SK-N-SH (cell line): ENCODE results near the gene DNPEP. TPM values are rescaled to one million over a fixed set of nuclear protein-coding genes. Genes with fewer than 3 reads are reported as not detected.

ENCODE experiments used
- CTCF ChIA-PET: fragments of 300-600, 350-600 bp; formaldehyde crosslinking; extraction: SDS; loops from one replicate; lab custom pipeline; 2021; lab: Yijun Ruan, JAX
- POLR2A ChIA-PET: fragments of 350-600 bp; sonication (Branson Sonifier 250); formaldehyde crosslinking; extraction: SDS; loops from one replicate; lab custom pipeline; 2020; ENCODE audit warnings: antibody characterized with exemption, inconsistent platforms; lab: Yijun Ruan, JAX
- DNase-seq: peaks from one replicate; pipeline ENCODE4 v3.0.0; 2012
- H2AFZ ChIP-seq: fragments of 200-600 bp; sonication (generic); 2 replicates; pipeline ENCODE4 v1.8.1; 2016; ENCODE audit warnings: antibody characterized with exemption, mild to moderate bottlenecking, low read depth
- H3F3A ChIP-seq: fragments of 200-600 bp; sonication (generic); replicated peaks from 2 replicates; pipeline ENCODE3; 2016; ENCODE audit warnings: antibody characterized with exemption, mild to moderate bottlenecking; ENCODE audit not compliant: insufficient read depth
- H3K27ac ChIP-seq, 2 experiments: fragments of 200-500 bp in 1 of 2; fragments of 200-600 bp in 1 of 2; sonication (Bioruptor generic) in 1 of 2; sonication (generic), shearing (Covaris generic) in 1 of 2; 2 replicates each; pipeline versions ENCODE4 v1.5.1 to v1.6.1; 2014 to 2016; ENCODE audit warnings: low read depth in 2 of 2, inconsistent platforms in 1 of 2, low read length in 1 of 2, mild to moderate bottlenecking in 1 of 2, mixed read lengths in 1 of 2
- H3K27me3 ChIP-seq: fragments of 200-600 bp; sonication (generic), shearing (Covaris generic); 2 replicates; pipeline ENCODE4 v1.6.1; 2016; ENCODE audit warnings: mixed run types; ENCODE audit not compliant: insufficient read depth
- H3K36me3 ChIP-seq, 2 experiments: fragments of 200-500 bp in 1 of 2; fragments of 200-600 bp in 1 of 2; sonication (Bioruptor generic) in 1 of 2; sonication (generic) in 1 of 2; replicated peaks in 1 of 2; 2 replicates each; pipeline versions ENCODE3 to v1.5.1; 2014 to 2016; ENCODE audit warnings: low read length in 1 of 2, mild to moderate bottlenecking in 1 of 2; ENCODE audit not compliant: insufficient read depth in 2 of 2, control insufficient read depth in 1 of 2
- H3K4me1 ChIP-seq, 2 experiments: fragments of 200-500 bp in 1 of 2; fragments of 200-600 bp in 1 of 2; sonication (Bioruptor generic) in 1 of 2; sonication (generic), shearing (Covaris generic) in 1 of 2; 2 replicates each; pipeline versions ENCODE4 v1.5.1 to v1.6.1; 2014 to 2016; ENCODE audit warnings: low read depth in 1 of 2, low read length in 1 of 2, mixed run types in 1 of 2; ENCODE audit not compliant: insufficient read depth in 2 of 2, control insufficient read depth in 1 of 2
- H3K4me2 ChIP-seq: fragments of 200-600 bp; sonication (generic), shearing (Covaris generic); 2 replicates; pipeline ENCODE4 v1.6.1; 2017; ENCODE audit warnings: mixed run types
- H3K4me3 ChIP-seq, 2 experiments: fragments of 200-500 bp in 1 of 2; fragments of 200-600 bp in 1 of 2; sonication (Bioruptor generic) in 1 of 2; sonication (generic), shearing (Covaris generic) in 1 of 2; 2 replicates each; pipeline versions ENCODE4 v1.5.1 to v1.8.1; 2014 to 2016; ENCODE audit warnings: low read depth in 2 of 2, inconsistent platforms in 1 of 2, low read length in 1 of 2, mild to moderate bottlenecking in 1 of 2, mixed read lengths in 1 of 2, moderate library complexity in 1 of 2
- H3K79me2 ChIP-seq: fragments of 200-600 bp; sonication (generic); 2 replicates; pipeline ENCODE4 v1.8.1; 2017; ENCODE audit warnings: mild to moderate bottlenecking; ENCODE audit not compliant: insufficient read depth
- H3K9ac ChIP-seq: fragments of 200-600 bp; sonication (generic); 2 replicates; pipeline ENCODE4 v1.6.1; 2017; ENCODE audit warnings: mixed run types
- H3K9me2 ChIP-seq: fragments of 200-600 bp; sonication (generic); 2 replicates; pipeline ENCODE4 v1.6.1; 2017; ENCODE audit warnings: mixed run types
- H3K9me3 ChIP-seq: fragments of 200-600 bp; sonication (generic); 2 replicates; pipeline ENCODE4 v1.6.1; 2017; ENCODE audit warnings: mixed run types, mild to moderate bottlenecking, moderate library complexity
- H4K20me1 ChIP-seq: fragments of 200-600 bp; sonication (generic); 2 replicates; pipeline ENCODE4 v1.6.1; 2017; ENCODE audit warnings: mild to moderate bottlenecking, mixed run types; ENCODE audit not compliant: insufficient read depth
- EP300 ChIP-seq, 2 experiments: IDR thresholded peaks; 2 replicates each; pipeline versions ENCODE4 v1.4.0 to v1.6.1; 2012; ENCODE audit warnings: borderline replicate concordance in 1 of 2, low read depth in 1 of 2, low read length in 1 of 2
- EZH2phosphoT487 ChIP-seq: fragments of 200-600 bp; sonication (generic); IDR thresholded peaks from 2 replicates; pipeline ENCODE4 v1.6.1; 2017; ENCODE audit warnings: low read depth, mixed run types, mild to moderate bottlenecking, antibody characterized with exemption, moderate library complexity, borderline replicate concordance
- FOXJ3 ChIP-seq: sonication (generic); formaldehyde crosslinking; IDR thresholded peaks from 2 replicates; pipeline ENCODE4 v1.5.1; 2020; ENCODE audit warnings: mild to moderate bottlenecking, missing genetic modification reagents
- JUND ChIP-seq: IDR thresholded peaks from 2 replicates; pipeline ENCODE4 v1.4.0; 2012
- MXI1 ChIP-seq: IDR thresholded peaks from 2 replicates; pipeline ENCODE4 v1.6.1; 2012; ENCODE audit warnings: mild to moderate bottlenecking, low read depth, low read length, improper control_type of control experiment
- RXRA ChIP-seq: IDR thresholded peaks from 2 replicates; pipeline ENCODE4 v1.4.0; 2012; ENCODE audit warnings: low read depth, mild to moderate bottlenecking, borderline replicate concordance
- SIN3A ChIP-seq: IDR thresholded peaks from 2 replicates; pipeline ENCODE4 v1.6.1; 2012; ENCODE audit warnings: low read depth, mild to moderate bottlenecking, low read length, moderate library complexity, borderline replicate concordance
- TAF1 ChIP-seq: IDR thresholded peaks from 2 replicates; pipeline ENCODE4 v1.6.1; 2012; ENCODE audit warnings: low read depth, mild to moderate bottlenecking, low read length, moderate library complexity, borderline replicate concordance
- TCF12 ChIP-seq: IDR thresholded peaks from 2 replicates; pipeline ENCODE4 v1.4.0; 2012
- TEAD4 ChIP-seq: IDR thresholded peaks from 2 replicates; pipeline ENCODE4 v1.4.0; 2012; ENCODE audit warnings: mild to moderate bottlenecking, borderline replicate concordance; ENCODE audit not compliant: insufficient read depth
- USF1 ChIP-seq: IDR thresholded peaks from 2 replicates; pipeline ENCODE4 v1.4.0; 2012; ENCODE audit warnings: low read depth, borderline replicate concordance
- WGBS: methylation state at CpG from one replicate; pipeline ENCODE4 v1.1.6; 2017; ENCODE audit warnings: low lambda C conversion rate; 5-methylcytosine and 5-hydroxymethylcytosine counted together
- polyA plus RNA-seq, 3 experiments: library from polyadenylated mRNA; depleted of rRNA; stranded (reverse); fragments of >200 nt; gene quantifications; 2 replicates each; pipeline ENCODE4 v1.2.3, GENCODE V29; 2012
- TF ChIP-seq, protein P1 (sequence below): fragments of 150-350 bp; IDR thresholded peaks from 2 replicates; pipeline ENCODE4 v1.6.1; 2017; ENCODE audit warnings: antibody characterized with exemption, low read length, low read depth, borderline replicate concordance
- TF ChIP-seq, protein P2 (sequence below): fragments of 200-600 bp; sonication (generic); IDR thresholded peaks from 2 replicates; pipeline ENCODE4 v1.6.1; 2017; ENCODE audit warnings: antibody characterized with exemption, mild to moderate bottlenecking, moderate library complexity

The DNPEP gene
- polyA plus RNA-seq, 1 of the 3 experiments (the other 2 are of a cell fraction) = 80.7 TPM

DNA sequence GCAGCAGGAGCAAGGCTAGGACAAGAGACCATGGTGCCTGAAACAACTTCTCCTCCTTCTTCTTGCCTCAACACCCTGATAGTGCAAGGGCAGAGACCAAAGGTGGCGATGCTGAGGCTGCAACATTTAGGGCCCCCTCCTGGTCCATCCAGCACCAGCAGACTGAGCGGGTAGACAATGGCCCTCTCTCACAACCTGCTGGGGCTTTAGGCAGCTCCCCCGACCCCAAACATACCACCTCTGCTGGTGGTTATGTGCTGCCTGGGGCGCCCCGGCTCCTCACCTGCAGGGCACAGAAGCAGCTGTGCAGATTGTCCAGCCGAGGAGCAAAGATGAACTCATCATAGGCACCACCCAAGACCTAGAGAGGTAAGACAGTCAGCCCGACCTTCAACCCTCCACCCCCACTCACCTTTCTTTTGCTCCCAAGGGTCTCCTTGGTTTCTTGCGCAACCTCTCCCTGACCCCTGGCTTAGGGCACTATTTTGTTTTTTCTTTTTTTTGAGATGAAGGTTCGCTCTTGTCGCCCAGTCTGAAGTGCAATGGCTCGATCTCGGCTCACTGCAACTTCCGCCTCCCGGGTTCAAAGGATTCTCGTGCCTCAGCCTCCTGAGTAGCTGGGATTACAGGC, 3.5 kb downstream of the DNPEP start:
- no peak for DNase-seq
- H3K27ac ChIP-seq = no peak overlapping the region
- no peak overlapping the region for H3K4me3 ChIP-seq
- ChIA-PET POLR2A (no interaction called here), CTCF (interaction anchor here (2.3 kb wide), 1 partner anchor 18 kb away, joined by 7 read pairs; no protein-coding TSS in a partner anchor)
- H3K4me2 ChIP-seq = no peak overlapping the region
- H3K27me3 ChIP-seq = no peaks in the 10 kb centered on the region
- TF ChIP-seq, protein P1, sequence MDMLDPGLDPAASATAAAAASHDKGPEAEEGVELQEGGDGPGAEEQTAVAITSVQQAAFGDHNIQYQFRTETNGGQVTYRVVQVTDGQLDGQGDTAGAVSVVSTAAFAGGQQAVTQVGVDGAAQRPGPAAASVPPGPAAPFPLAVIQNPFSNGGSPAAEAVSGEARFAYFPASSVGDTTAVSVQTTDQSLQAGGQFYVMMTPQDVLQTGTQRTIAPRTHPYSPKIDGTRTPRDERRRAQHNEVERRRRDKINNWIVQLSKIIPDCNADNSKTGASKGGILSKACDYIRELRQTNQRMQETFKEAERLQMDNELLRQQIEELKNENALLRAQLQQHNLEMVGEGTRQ = no peak
- TF ChIP-seq FOXJ3 (CRISPR knock-in tag) (no peak), TAF1 (no peak), TCF12 (no peak), RXRA (no peak), JUND (no peak), SIN3A (no peak), USF1 (no peak)
- TF ChIP-seq, protein P2, sequence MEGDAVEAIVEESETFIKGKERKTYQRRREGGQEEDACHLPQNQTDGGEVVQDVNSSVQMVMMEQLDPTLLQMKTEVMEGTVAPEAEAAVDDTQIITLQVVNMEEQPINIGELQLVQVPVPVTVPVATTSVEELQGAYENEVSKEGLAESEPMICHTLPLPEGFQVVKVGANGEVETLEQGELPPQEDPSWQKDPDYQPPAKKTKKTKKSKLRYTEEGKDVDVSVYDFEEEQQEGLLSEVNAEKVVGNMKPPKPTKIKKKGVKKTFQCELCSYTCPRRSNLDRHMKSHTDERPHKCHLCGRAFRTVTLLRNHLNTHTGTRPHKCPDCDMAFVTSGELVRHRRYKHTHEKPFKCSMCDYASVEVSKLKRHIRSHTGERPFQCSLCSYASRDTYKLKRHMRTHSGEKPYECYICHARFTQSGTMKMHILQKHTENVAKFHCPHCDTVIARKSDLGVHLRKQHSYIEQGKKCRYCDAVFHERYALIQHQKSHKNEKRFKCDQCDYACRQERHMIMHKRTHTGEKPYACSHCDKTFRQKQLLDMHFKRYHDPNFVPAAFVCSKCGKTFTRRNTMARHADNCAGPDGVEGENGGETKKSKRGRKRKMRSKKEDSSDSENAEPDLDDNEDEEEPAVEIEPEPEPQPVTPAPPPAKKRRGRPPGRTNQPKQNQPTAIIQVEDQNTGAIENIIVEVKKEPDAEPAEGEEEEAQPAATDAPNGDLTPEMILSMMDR = no peak
- TF ChIP-seq, all 33 proteins: peak for 0
- no peaks in the 10 kb centered on the region for H3K9me2 ChIP-seq
- no peak overlapping the region for H3K9ac ChIP-seq
- peaks cover 3 to 16% of the 10 kb centered on the region in 2 experiments; a peak in 1 of 4 replicates for H3K4me1 ChIP-seq
- H4K20me1 ChIP-seq = no peaks in the 10 kb centered on the region
- H3K9me3 ChIP-seq = no peaks in the 10 kb centered on the region
- peaks cover 13% of the 10 kb centered on the region for H3K79me2 ChIP-seq
- peaks cover 8% of the 10 kb centered on the region for H3F3A ChIP-seq
- H3K36me3 ChIP-seq = peaks cover 35 to 54% of the 10 kb centered on the region in 2 experiments
- no peak overlapping the region for H2AFZ ChIP-seq
- WGBS = 89% methylated on average over 10 of the region's 15 CpGs

- ChIA-PET CTCF (interaction anchor here (1.5 kb wide), 1 partner anchor 73 kb away, joined by 4 read pairs; the partner anchor contains the start of gene PTPRN), POLR2A (no interaction called here)
- Histone ChIP-seq H3K9me3 (no peaks in the 10 kb centered on the region), H3K4me3 (no peak overlapping the region), H3K79me2 (peaks cover 6% of the 10 kb centered on the region), H3K36me3 (peaks cover 44 to 54% of the 10 kb centered on the region in 2 experiments), H4K20me1 (no peaks in the 10 kb centered on the region), H3K4me1 (peaks cover 2 to 3% of the 10 kb centered on the region in 2 experiments; a peak in 1 of 4 replicates), H3K27me3 (no peaks in the 10 kb centered on the region), H3K4me2 (no peak overlapping the region), H3K9me2 (no peaks in the 10 kb centered on the region), H2AFZ (no peak overlapping the region), H3K27ac (no peak overlapping the region), H3F3A (peaks cover 2% of the 10 kb centered on the region), H3K9ac (no peak overlapping the region)
- 95% methylated on average over 9 of the region's 9 CpGs for WGBS
- no peak for DNase-seq
- TF ChIP-seq EP300 (IDR thresholded peaks at IDR 0.05; ENCODE audit: borderline replicate concordance in 1 of 2, low read depth in 1 of 2, low read length in 1 of 2) = no peak
- no peak for TF ChIP-seq MXI1
- no peak for TF ChIP-seq EZH2phosphoT487
- no peak for TF ChIP-seq JUND
- TF ChIP-seq TEAD4 = no peak
- TF ChIP-seq, protein P2 = no peak
Measured at GRCh38 chr2:219381448-219381847, 6.3 kb downstream of the DNPEP start.
